ENCODE results near the gene CDK18. TPM values are rescaled to one million over a fixed set of nuclear protein-coding genes. Genes with fewer than 3 reads are reported as not detected.
A peak's percentile ranks its signal among the peaks of the same experiment; 100 is the strongest.
"Not testable (repeated sequence)": the region's sequence is repeated elsewhere in the genome, so short reads cannot be mapped to it uniquely, and the experiment has no call there.

The CDK18 gene
- total RNA-seq, 1 donor from 2014 or later: 0.20 TPM

DNA sequence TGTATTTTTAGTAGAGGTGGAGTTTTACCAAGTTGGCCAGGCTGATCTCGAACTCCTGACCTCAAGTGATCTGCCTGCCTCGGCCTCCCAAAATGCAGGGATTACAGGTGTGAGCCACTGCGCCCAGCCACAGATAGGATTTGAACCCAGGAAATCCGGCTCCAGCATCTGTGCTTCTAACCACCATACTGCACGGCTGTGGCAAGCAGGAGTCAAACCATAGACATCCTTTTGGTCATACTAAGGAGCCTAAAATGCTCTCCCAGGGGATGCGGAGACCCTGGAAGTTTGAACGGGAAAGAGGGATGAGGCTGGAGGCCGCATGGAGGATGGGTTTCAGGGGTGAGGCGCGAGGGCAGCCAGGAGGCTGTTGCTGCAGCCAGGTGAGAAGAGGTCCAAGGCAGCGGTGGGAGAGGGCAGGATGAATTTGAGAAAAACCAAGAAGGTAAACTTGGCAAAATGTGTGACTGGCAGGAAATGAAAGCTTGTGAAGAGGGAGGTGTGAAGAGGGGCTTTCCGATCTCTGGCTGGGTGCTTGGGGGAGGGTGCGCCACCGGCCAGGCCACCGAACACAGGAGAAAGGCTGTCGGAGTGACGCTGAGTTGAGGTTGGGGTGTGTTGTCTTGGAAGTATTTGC, 24.0 kb upstream of the CDK18 start:
- no peak for DNase-seq (ENCODE audit: low read depth in 2 of 2)

DNA sequence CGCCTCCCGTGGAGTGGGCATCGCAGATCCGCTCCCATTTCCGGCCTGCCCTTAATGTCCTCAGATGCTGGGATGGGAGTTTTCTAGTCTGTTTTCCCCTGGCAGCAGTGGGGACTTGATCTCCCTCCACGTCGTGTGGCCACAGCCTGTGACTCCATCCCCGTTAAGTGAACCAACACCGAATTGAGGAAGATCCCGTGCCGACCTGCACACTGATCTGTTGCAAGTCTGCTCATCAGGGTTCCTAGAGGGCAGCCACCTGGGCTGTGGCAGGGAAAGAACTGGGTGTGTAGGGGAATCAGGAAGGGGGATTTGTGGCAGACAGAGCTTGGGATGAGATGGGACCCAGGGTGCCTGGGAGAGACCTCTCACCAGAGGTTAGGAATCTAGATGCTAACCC, 23.3 kb upstream of the CDK18 start:
- no peak for DNase-seq (ENCODE audit: low read depth in 2 of 2)

DNA sequence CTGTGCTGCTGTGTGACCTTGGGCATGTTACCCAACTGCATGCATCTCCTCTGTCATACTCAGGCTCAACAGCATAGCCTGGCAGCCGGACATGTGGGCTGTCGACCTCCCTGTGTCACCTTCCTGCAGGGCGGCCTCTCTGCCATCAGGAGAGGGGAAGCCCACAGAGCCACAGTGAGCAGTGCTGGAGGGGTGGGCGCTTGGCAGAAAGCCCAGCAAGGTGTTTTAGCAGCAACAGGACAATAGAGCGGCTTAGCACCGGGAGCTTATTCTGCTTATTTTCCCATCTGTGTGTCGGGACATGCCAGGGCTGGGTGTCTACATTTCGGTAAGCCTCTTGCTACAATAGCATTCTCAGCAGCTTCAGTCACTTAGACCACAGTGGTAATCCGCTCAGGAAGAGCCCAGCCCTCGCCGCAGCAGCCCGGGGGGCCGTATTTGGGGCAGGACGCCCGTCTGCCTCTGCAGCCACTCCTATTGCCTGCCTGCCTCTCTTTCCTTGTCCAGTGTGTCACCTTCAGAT, 22.8 kb upstream of the CDK18 start:
- DNase-seq (ENCODE audit: low read depth in 2 of 2): peak in 1 of 2 donors; percentile 11

DNA sequence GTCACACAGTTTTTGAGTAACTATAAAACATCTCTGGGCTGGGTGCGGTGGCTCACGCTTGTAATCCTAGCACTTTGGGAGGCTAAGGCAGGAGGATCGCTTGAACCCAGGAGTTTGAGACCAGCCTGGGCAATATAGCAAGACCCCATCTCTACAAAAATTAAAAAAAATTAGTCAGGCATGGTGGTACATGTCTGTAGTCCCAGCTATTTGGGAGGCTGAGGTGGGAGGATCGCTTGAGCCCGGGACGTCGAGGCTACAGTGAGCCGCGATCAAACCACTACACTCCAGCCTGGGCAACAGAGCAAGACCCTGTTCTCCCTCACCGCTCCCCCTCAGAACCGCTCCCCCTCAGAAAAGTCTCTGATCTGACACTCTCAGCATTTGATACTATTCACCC, 21.9 kb upstream of the CDK18 start:
- DNase-seq (ENCODE audit: low read depth in 2 of 2): not testable (repeated sequence)

DNA sequence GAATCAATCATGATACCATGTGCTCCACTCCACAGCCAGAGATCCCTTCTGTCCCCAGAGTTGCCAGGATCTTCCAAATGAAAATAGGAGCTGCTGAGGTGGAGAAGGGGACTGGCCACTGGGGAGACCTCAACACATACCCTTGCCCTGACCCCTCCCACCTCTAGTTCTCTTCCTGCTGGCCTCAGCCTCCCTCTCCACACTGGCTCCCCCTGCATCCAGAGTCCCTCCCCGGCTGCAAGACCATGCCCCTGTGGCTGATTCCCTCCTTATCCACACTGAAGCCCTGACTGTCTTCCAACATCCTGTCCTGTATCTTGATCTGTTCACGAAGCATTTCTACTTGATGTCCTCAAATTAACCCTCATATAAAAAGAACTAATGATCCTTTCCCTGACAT, 21.1 kb upstream of the CDK18 start:
- DNase-seq (ENCODE audit: low read depth in 2 of 2): no peak

DNA sequence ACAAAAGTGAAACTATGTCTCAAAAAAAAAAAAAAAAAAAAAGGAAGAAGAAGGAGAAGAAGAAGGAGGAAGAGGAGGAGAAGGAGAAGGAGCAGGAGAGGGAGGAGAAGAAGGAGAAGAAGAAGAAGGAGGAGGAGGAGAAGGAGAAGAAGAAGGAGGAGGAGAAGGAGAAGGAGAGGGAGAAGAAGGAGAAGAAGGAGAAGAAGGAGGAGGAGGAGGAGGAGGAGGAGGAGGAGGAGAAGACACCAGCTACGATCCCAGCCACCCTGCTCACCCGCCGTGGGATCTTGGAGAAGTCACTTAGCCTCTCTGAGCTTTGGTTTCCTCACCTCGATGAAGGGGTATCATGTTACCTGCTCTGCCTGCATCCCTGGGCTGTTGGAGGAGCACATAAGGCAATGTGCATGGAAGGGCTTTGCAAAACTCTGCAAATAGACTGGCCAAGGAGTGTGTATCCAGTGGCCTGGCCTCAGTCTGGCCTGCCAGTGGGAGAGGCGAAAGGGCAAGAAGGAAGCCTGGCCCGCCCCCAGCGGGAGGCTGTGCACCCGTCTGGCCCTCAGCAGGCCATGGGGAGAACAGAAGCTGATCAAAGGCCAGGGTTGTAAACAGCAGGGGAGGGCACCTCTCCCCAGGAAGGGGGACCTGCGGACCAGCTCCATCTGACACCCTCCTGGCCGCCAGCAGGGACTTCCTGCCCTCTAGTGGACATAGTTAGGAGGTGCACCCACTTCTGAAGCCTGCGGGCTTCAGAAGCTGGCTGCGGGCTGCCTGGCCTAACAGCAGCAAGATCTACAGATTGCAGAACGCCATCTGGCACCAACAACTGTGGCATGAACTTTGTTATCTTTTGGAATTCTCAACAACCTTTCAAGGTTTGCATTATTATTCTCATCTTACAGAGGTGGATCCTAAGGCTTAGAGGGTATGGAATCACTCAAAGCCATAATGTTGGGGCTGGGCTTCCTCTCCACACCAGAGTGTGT, 19.2 kb upstream of the CDK18 start:
- DNase-seq (ENCODE audit: low read depth in 2 of 2): peak; percentile 69 to 77

DNA sequence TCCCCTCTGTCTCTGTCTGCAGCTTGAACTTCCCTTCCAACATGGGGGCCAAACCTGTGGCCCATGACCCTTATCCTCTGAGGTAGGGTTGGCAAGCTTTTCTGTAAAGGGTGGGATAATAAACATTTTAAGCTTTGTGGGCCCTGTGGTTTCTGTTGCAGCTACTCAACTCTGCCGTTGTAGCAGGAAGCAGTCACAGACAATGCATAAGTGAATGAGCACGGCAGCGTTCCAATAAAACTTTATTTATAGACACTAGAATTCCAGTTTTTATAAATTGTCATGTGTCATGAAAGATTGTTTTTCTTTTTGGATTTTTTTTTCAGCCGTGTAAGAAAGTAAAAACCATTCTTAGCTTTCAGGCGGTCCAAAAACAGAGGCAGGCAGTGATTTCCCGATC, 18.2 kb upstream of the CDK18 start:
- DNase-seq (ENCODE audit: low read depth in 2 of 2): no peak

DNA sequence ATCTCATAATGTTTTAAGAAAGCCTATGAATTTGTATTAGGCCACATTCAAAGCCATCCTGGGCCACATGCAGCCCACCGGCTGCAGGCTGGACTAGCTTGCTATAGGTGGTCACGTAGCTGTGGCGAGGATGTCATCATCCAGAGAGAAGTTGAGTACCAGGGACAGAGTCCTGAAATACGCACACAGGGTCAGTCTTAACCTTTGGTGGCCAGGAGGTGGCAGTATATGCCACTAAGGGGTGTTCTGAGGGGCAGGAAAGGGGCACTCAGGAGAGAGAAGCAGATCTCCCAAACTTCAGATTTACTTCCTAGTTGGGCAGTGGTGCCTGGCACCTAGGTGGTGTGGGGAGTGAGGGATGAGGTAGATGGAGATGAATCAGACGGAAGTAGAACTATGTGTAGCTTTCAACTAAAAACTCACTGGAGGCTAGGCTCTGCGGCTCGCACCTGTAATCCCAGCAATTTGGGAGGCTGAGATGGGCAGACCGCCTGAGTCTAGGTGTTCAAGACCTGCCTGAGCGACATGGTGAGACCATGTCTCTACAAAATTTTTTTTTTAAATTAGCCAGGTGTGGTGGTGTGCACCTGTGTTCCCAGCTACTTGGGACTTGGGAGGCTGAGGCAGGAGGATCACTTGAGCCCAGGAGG, 16.3 kb upstream of the CDK18 start:
- DNase-seq (ENCODE audit: low read depth in 2 of 2): peak; percentile 60 to 71

DNA sequence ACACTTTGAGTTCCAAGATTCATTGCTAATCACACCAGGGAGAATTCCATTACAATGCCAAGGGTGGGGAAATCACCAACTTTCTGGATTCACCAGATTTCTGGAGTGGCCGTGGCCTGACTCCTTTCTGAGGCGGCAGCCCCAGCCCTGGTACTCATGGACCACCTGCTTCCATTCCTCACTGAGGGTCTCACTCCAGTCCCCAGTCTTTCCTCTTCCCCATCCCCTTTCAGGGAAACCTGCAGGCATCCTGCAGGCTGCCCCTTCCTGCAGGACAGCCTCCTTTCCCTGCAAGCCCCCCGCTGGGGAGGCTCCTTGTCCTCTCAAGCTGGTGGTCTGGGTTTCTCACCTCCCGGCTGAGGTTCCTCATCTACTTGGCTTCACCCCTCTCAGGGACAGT, 12.7 kb upstream of the CDK18 start:
- no peak for DNase-seq (ENCODE audit: low read depth in 2 of 2)

DNA sequence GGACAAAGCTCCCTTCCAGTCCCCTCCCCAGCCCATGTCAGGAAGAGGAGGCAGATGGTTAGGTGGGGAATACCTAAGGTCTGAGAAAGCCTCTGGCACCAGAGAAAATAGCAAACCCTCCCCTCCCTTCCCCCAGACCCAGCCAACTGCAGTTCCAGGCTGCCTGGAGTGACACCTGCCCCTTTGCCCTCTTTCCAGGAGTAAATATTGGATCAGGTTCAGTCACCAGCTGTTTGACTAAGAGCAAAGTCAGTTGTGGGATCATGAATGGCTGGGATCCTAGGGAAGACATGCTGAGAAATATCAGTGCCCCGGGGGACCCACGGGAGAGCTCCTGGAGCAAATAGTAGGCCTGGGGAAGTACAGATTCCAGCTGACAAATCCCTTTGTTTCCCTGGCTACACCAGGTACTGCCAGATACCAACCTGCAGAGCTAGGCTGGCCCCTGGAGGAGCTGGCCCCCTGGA, 12.2 kb upstream of the CDK18 start:
- no peak for DNase-seq (ENCODE audit: low read depth in 2 of 2)

DNA sequence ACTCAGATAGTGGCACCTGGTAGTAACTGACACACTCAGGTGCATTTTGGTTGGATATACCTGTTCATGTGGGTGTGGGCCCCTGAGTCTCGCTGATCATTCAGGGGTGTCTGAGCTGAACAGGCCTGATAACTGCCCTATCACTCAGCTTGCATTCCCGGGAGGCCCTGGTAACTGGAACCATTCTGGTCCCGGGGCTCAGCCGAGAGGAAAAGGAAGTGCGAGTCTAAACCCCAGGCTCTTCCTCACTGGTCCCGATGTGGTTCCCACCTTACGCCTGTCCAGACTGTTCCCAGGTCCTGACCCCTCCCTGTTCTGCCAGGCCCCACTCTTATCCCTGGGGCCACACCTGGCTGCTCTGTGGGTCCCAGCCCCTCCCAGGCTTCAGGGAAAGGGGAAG, 11.7 kb upstream of the CDK18 start:
- DNase-seq (ENCODE audit: low read depth in 2 of 2): no peak

DNA sequence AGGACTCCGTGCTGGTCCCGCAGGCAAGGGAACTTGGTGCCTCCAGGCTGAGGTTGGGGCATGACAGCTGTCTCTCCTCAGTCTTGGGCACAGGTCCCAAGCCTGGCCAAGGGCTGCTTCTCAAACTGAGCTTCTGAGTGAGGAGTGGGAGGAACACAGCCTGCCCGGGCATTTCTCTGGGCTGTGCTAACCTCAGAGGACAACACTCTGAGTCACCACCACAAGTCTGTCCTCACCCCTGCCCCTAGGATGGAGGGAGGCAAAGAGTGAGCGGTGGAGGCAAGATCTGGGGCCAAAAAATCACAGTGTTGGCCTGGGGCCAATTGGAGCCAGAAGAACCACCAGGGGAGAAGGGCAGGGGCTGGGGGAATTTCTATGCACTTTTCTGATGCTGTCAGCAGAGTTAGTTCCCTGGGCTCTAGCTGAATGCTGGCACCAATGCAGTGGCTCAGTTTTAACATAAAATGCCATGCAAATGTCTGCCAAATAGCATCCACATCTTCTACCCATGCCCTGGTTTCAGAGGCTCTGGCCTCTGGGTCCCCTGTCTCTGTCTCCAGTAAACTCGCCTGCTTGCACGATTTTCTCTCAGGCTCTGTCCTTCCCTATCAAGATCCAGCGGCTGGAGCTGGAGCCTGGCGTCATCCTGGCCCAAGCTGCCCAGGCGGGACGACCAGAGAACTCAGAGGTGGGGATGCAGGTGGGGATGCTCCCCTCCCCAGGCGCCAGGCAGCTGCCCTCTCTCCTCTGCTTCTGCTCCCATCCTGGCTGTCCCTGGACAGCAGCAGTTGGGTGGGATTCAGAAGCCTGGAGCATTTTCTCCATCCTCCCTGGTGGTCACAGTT, 11.0 kb upstream of the CDK18 start:
- peak; percentile 6 to 10 for DNase-seq (ENCODE audit: low read depth in 2 of 2)

DNA sequence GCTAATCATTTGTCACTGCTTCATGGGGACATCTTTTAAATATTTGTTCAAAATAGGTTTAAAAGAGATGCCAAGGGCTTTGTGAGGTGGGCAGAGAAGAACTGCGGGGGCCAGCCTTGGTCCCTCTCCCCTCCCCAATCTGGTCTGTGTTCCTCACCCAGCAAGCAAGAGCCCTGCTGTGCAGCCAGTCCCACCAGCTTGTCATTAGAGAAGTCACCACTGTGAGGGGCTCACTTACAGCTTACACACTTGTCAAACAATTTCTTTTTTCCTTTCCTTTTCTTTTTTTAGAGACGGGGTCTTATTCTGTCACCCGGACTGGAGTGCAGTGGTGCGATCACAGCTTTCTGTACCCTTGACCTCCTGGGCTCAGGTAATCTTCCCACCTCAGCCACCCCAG, 10.4 kb upstream of the CDK18 start:
- no peak for DNase-seq (ENCODE audit: low read depth in 2 of 2)

DNA sequence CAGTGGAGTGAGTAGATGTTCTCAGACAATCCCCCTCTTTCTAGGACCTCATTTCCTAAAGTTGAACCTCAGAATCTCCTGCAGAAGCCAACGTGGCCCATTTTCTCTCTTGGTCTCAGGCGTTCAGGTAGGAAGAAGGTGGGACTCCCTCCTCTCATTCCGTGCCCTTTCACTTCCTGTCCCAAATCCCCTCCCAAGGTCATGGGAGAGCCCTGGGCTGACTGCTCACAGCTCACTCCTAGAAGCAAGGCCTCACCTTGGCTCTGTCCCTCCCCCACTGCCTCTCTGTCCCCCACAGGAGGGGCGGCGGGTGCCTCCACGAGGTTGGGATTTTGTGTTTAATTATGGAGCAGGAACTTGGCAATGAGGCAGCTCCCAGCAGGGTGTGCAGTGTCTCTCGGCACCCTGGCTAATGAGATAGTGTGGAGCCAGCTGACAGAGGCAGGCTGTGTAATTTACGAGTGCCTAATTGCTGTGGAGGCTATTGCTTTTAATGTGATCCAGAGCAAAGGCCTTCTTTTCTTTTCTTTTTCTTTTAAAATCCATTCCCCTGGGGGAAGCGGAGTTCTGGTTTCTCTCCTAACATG, 9.1 kb upstream of the CDK18 start:
- no peak for DNase-seq (ENCODE audit: low read depth in 2 of 2)

DNA sequence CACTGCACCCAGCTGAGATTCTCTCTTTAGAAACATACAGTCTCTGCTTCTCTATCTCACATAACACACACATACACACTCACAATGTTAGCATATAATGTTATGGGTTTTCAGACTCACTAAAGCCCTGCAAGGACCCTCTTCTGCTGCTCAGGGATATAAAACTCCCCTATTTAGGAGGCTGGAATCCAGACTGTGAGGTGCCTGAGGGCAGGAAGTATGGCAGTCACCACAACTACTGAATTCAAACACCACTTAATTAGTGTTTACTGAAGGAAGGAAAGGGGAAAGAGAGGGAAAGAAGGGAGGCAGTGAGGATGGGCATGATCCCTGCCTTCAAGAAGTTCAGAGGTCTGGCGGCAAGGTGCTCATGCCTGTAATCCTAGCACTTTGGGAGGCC, 7.8 kb upstream of the CDK18 start:
- DNase-seq (ENCODE audit: low read depth in 2 of 2): no peak

DNA sequence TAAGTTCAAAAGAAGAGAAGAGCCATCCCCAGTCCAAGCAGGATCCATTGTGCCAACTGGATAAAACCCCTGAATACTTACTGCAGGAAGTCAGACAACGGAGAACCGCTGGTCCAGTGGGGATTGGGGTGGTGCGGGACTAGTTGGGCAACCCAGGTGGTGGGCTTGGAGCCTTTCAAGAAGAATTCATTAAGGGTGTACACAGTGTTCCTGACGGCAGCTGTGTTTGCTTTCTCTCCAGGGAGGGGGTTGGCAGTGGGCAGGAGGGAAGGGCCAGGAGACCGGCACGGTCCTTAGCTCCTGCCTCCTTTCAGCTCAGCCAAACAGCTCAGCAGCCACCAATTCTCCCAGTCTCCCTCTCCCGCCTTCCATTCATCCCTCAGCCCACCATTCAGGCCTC, 7.1 kb upstream of the CDK18 start:
- no peak for DNase-seq (ENCODE audit: low read depth in 2 of 2)

DNA sequence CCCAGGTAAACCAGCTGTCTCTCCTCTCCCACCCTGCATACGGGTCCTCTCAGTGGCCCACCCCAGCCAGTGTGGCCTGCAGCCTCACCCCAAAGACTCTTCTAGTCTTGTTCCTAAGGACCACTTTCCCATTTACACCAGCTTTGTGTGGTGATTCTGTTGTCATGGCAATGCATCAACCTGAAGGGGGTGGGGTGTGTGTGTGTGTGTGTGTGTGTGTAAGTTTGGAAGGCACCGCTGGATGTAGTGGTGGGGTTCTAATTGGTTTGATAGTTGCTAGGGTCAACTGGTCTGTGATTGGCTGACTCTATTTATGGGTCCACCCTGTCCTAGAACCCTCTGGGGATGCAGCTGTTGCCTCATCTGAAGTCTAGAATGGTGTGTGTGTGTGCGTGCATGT, 4.7 kb upstream of the CDK18 start:
- DNase-seq (ENCODE audit: low read depth in 2 of 2): no peak

DNA sequence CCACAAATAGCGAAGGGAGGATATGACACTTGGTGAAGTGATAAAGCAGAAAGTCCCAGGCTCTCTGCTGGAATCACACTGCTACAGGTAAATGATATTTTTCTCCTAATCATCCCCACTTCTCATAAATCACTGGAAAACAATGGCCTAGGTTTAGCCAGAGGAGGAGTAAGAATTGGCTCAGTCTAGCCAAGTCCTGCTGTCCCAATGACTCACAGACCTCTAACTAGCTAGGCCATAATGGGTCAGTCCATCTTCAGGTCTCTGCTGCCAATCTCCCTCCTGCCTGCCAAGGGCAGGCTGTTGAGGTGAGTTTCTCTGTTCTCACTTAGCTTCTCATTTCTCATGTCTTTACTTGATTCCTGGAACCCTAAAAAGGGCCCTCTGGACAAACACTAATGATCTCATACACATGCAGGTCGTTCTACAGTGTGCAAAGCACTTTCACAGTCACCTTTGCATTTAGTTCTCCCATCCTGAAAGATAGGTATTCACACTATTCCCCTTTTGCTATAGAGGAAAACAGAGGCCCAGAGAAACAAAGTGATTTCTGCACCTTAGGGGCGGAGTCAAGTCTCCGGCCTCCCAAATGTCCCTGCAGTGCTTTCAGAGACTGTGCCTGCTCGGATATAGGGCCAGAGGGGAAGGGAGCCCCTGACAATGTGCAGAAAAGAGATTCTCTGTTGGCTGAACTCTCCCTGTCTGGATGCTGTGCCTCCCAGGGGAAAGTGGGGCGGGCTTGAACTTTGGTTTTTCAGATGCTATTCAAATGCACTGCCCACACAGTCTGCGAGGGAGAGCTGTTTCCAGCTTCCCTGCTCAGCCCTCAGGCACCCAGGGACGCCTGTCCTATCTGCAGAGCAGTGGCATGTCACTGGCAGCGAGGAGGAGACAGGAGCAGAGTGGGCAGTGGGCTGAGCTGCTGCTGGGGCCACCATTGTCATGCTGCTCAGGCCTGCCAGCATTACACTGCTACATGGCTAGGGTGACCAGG, 3.9 kb upstream of the CDK18 start:
- DNase-seq (ENCODE audit: low read depth in 2 of 2): no peak

DNA sequence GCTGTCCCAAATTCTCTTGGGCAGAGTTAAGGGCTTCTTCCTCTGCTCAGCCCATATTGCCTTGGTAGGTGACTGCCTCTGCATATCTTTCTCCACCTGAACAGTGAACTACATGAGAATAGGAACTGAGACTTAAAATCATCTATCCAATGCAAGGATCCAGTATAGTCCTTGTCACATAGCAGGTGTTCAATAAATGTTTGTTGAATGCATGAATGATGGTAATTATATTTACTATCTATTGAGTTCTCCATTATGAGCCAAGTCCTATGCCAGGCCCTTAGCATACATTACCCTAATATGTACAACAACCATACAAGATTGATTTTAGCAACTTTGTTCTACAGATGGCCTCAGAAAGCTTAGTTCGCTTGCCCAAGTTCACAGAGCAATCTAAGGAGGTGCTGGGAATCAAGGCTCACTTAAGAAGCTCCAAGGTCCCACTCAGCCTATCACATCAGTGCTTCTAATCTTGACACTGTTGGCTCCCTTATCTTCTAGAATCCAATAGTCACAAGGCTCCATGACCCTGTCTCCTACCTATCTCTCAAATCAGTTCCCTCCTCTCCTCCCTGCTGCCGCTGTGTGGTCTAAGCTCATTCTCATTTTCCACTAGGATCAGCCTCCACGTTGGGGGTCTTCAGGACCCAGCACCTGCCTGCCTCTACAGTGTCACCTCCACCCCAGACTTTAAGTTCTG, 2.2 kb upstream of the CDK18 start:
- DNase-seq (ENCODE audit: low read depth in 2 of 2): no peak

Data from lung microvascular endothelial cell (primary cell).